SH-SY5Y (cell line): ENCODE measurements around the gene TUBD1.

Experiments
- GATA2 ChIP-seq: IDR thresholded peaks from 2 replicates; pipeline ENCODE4 v1.6.1; 2011; ENCODE audit warnings: mild to moderate bottlenecking, low read depth, low read length
- GATA3 ChIP-seq: IDR thresholded peaks from 2 replicates; pipeline ENCODE4 v1.6.1; 2011; ENCODE audit warnings: low read depth, mild to moderate bottlenecking, low read length, moderate library complexity

DNA sequence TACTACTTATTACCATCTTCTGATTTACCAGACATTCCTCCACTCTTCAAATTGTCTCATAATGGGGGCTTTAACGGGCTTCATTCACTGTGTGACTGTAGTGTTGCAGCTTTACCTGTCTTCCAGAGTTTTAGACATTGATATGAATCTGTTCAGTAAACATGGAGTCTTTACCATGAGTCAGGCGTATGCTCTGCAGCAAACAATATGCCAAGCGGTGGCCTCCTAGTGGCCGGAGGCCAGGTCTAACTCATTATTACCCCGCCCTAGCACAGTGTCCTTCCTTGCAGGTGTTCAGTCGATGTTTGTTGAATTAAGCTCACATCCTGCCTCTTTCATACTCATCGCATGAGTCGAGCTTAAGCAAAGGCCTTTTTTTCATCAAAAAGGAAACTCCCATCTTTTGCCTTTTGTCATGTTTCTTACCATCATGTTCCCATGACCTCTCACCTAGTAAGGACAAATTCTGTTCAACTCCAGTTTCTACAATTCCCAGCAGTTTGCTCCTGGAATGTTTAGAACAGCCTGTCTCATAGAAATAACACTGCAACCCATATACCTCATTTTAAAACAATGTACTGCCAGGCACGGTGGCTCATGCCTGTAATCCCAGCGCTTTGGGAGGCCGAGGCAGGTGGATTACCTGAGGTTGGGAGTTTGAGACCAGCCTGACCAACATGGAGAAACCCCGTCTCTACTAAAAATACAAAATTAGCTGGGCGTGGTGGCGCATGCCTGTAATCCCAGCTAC is 39.4 kb downstream of the TUBD1 start:
- TF ChIP-seq GATA3: no peak
- TF ChIP-seq GATA2: no peak
